Panc1 (cell line): ENCODE results near the gene PPP6C. TPM values are rescaled to one million over a fixed set of nuclear protein-coding genes. Genes with fewer than 3 reads are reported as not detected.

Experiments
- ATAC-seq: fragments of 200-7000 bp; cut with Tn5 transposase; 2 replicates; pipeline ENCODE4 v1.9.1; 2020; ENCODE audit warnings: mild to moderate bottlenecking, moderate library complexity
- BruUV-seq: library from RNA; stranded (reverse); fragments of 400-500 nt; replicated peaks from 2 replicates; lab custom pipeline; 2021; lab: Mats Ljungman, UMichigan
- CTCF ChIA-PET: fragments of 300-600 bp; sonication (Branson Sonifier 250); formaldehyde crosslinking; loops from one replicate; lab custom pipeline; 2022; ENCODE audit warnings: antibody characterized with exemption; lab: Charles Lee
- POLR2A ChIA-PET: fragments of 300-600 bp; sonication (Branson Sonifier 250); formaldehyde crosslinking; loops from one replicate; lab custom pipeline; 2022; ENCODE audit warnings: antibody characterized with exemption; lab: Charles Lee
- DNase-seq: peaks from one replicate; pipeline ENCODE4 v3.0.0-alpha.2; 2010; ENCODE audit warnings: low read depth, low spot score
- H3K27ac ChIP-seq: 2 replicates; pipeline ENCODE4 v1.5.1; 2011; ENCODE audit warnings: mild to moderate bottlenecking, low read length, inconsistent platforms
- H3K27me3 ChIP-seq: fragments of 200-500 bp; sonication (Bioruptor generic); 2 replicates; pipeline ENCODE4 v1.6.0; 2014; ENCODE audit warnings: low read length, inconsistent platforms; ENCODE audit not compliant: control insufficient read depth, insufficient read depth
- H3K36me3 ChIP-seq: fragments of 200-500 bp; sonication (Bioruptor generic); 2 replicates; pipeline ENCODE4 v1.5.1; 2014; ENCODE audit warnings: inconsistent platforms, mild to moderate bottlenecking, low read length, moderate library complexity; ENCODE audit not compliant: control insufficient read depth, insufficient read depth
- H3K4me1 ChIP-seq: 2 replicates; pipeline ENCODE4 v1.5.1; 2011; ENCODE audit warnings: inconsistent platforms, mild to moderate bottlenecking, low read length, moderate library complexity; ENCODE audit not compliant: control insufficient read depth, insufficient read depth
- H3K4me3 ChIP-seq, 2 experiments: 2 replicates each; pipeline ENCODE4 v1.5.1; 2011 to 2012; ENCODE audit warnings: low read depth in 2 of 2, low read length in 2 of 2, mild to moderate bottlenecking in 2 of 2, inconsistent platforms in 1 of 2, moderate library complexity in 1 of 2
- H3K9me3 ChIP-seq: fragments of 200-500 bp; sonication (Bioruptor generic); 2 replicates; pipeline ENCODE4 v1.5.1; 2014; ENCODE audit warnings: low read depth, mild to moderate bottlenecking, inconsistent platforms, low read length, moderate library complexity; ENCODE audit not compliant: control insufficient read depth, insufficient read depth
- CTCF ChIP-seq: fragments of 450-650 bp; IDR thresholded peaks from 2 replicates; pipeline ENCODE4 v1.5.1; 2017; ENCODE audit warnings: mild to moderate bottlenecking
- POLR2AphosphoS5 ChIP-seq: IDR thresholded peaks from 2 replicates; pipeline ENCODE4 v1.6.1; 2012; ENCODE audit warnings: mild to moderate bottlenecking, low read depth, low read length, moderate library complexity
- REST ChIP-seq, 2 experiments: IDR thresholded peaks; 2 replicates each; pipeline ENCODE4 v1.6.1; 2011 to 2012; ENCODE audit warnings: low read depth in 2 of 2, control low read depth in 1 of 2, low read length in 1 of 2, mild to moderate bottlenecking in 1 of 2, moderate library complexity in 1 of 2; ENCODE audit not compliant: insufficient read depth in 1 of 2
- SIN3A ChIP-seq: IDR thresholded peaks from 2 replicates; pipeline ENCODE4 v1.6.1; 2012; ENCODE audit warnings: low read depth, mild to moderate bottlenecking, low read length, moderate library complexity, borderline replicate concordance; ENCODE audit not compliant: insufficient read depth
- TCF7L2 ChIP-seq: IDR thresholded peaks from 2 replicates; pipeline ENCODE4 v1.6.1; 2011; ENCODE audit warnings: mild to moderate bottlenecking, low read depth, low read length, inconsistent platforms
- in situ Hi-C: cut with HindIII; loops from 2 replicates; pipeline ENCODE4 v1.10.0; 2016; ENCODE audit warnings: low sequenced_read_pairs, low pct_unique_long_range_greater_than_20kb
- intact Hi-C: fragments of 100-400 bp; cut with micrococcal nuclease; formaldehyde crosslinking; loops from one replicate; pipeline ENCODE4 v1.10.0; 2022; ENCODE audit not compliant: unreplicated experiment
- total RNA-seq: library from RNA; stranded (reverse); gene quantifications from one replicate; pipeline ENCODE4 v1.2.1, GENCODE V29; 2021; ENCODE audit not compliant: unreplicated experiment

The PPP6C gene
- total RNA-seq, 1 experiment from 2014 or later = 27.3 TPM

GRCh38 chr9:125214186-125214585 lies 24.6 kb upstream of the PPP6C start:
- no peak for TF ChIP-seq REST (IDR thresholded peaks at IDR 0.05; ENCODE audit: insufficient read depth in 1 of 2, low read depth in 2 of 2, low read length in 1 of 2)
- CTCF ChIA-PET = no interaction called here
- Histone ChIP-seq H3K4me1 (no peaks in the 10 kb centered on the region; the same call in 1 of the 2 replicates), H3K4me3 (no peak overlapping the region), H3K27ac (no peak overlapping the region), H3K36me3 (peaks cover 2% of the 10 kb centered on the region; the same call in 1 of the 2 replicates), H3K27me3 (no peaks in the 10 kb centered on the region), H3K9me3 (no peaks in the 10 kb centered on the region)
- POLR2A ChIA-PET = no interaction called here
- no TSS peak for BruUV-seq
- in situ Hi-C loops (no loop called here), intact Hi-C loops (no loop called here)
- ATAC-seq (no peak), DNase-seq (no peak)

GRCh38 chr9:125204477-125204876 lies 14.9 kb upstream of the PPP6C start:
- ATAC-seq (no peak), DNase-seq (no peak)
- POLR2A ChIA-PET = interaction anchor here (0.6 kb wide), 1 partner anchor 395 kb away, joined by 3 read pairs; no protein-coding TSS in a partner anchor
- Histone ChIP-seq H3K9me3 (no peaks in the 10 kb centered on the region), H3K27ac (no peak overlapping the region), H3K4me3 (no peak overlapping the region), H3K27me3 (no peaks in the 10 kb centered on the region), H3K4me1 (peaks cover 6% of the 10 kb centered on the region), H3K36me3 (peaks cover 4% of the 10 kb centered on the region)
- no peak for TF ChIP-seq SIN3A
- TF ChIP-seq REST (IDR thresholded peaks at IDR 0.05; ENCODE audit: insufficient read depth in 1 of 2, low read depth in 2 of 2, low read length in 1 of 2) = no peak
- TF ChIP-seq CTCF = no peak
- TF ChIP-seq POLR2AphosphoS5 = no peak
- TF ChIP-seq TCF7L2 = no peak
- BruUV-seq = no TSS peak
- in situ Hi-C loops = no loop called here
- intact Hi-C loops = no loop called here
- CTCF ChIA-PET = no interaction called here
